GM21528 (cell line): Measurements from ENCODE around the gene TMC6.

Experiments
- ATAC-seq: cut with Tn5 transposase; IDR thresholded peaks from one replicate; pipeline ENCODE4 v1.9.1; 2021; ENCODE audit warnings: mild to moderate bottlenecking, moderate library complexity; ENCODE audit not compliant: unreplicated experiment, low FRiP score

Gene TMC6

GRCh38 chr17:78111016-78111726 is 17.4 kb downstream of the TMC6 start:
- ATAC-seq = no peak

- no peak for ATAC-seq
These were observed 18.1 kb downstream of the TMC6 start for GRCh38 chr17:78110363-78111015.

GRCh38 chr17:78109489-78109761 is 19.1 kb downstream of the TMC6 start:
- ATAC-seq = no peak

- no peak for ATAC-seq
These were observed 19.6 kb downstream of the TMC6 start for GRCh38 chr17:78108726-78109488.

GRCh38 chr17:78107976-78108725 is 20.4 kb downstream of the TMC6 start:
- ATAC-seq = no peak

GRCh38 chr17:78107457-78107856 is 21.1 kb downstream of the TMC6 start:
- ATAC-seq = no peak

GRCh38 chr17:78106211-78106610 is 22.3 kb downstream of the TMC6 start:
- ATAC-seq = no peak

GRCh38 chr17:78105551-78105950 is 23.0 kb downstream of the TMC6 start:
- no peak for ATAC-seq

- ATAC-seq = no peak
These were observed 23.5 kb downstream of the TMC6 start for GRCh38 chr17:78105101-78105500.

GRCh38 chr17:78104540-78104941 is 24.0 kb downstream of the TMC6 start:
- ATAC-seq = no peak

GRCh38 chr17:78103311-78103710 is 25.2 kb downstream of the TMC6 start:
- ATAC-seq = no peak

GRCh38 chr17:78101542-78101941 is 27.0 kb downstream of the TMC6 start:
- no peak for ATAC-seq

GRCh38 chr17:78101112-78101511 is 27.4 kb downstream of the TMC6 start:
- no peak for ATAC-seq

GRCh38 chr17:78096093-78096492 is 32.5 kb downstream of the TMC6 start:
- no peak for ATAC-seq

- no peak for ATAC-seq
These were observed 33.5 kb downstream of the TMC6 start for GRCh38 chr17:78095035-78095434.

- no peak for ATAC-seq
These were observed 35.7 kb downstream of the TMC6 start for GRCh38 chr17:78092794-78093324.

GRCh38 chr17:78089576-78090281 is 38.8 kb downstream of the TMC6 start:
- no peak for ATAC-seq

GRCh38 chr17:78088529-78088928 is 40.0 kb downstream of the TMC6 start:
- no peak for ATAC-seq

GRCh38 chr17:78086740-78087139 is 41.8 kb downstream of the TMC6 start:
- no peak for ATAC-seq

GRCh38 chr17:78082988-78083387 is 45.6 kb downstream of the TMC6 start:
- no peak for ATAC-seq
